H1 (cell line): Measurements from ENCODE around the gene IGLL5.

Experiments used
- BCL11A ChIP-seq, 2 experiments: IDR thresholded peaks; one replicate each; pipeline ENCODE4 v1.6.1; 2011; ENCODE audit warnings: low read depth in 2 of 2, low read length in 2 of 2, mild to moderate bottlenecking in 2 of 2
- BRCA1 ChIP-seq: IDR thresholded peaks from 2 replicates; pipeline ENCODE4 v1.6.1; 2012; ENCODE audit warnings: low read depth, low read length, improper control_type of control experiment
- EP300 ChIP-seq, 2 experiments: IDR thresholded peaks; 1 replicate in 1 of 2; 2 replicates in 1 of 2; pipeline ENCODE4 v1.6.1; 2011 to 2012; ENCODE audit warnings: low read depth in 2 of 2, low read length in 2 of 2, mild to moderate bottlenecking in 2 of 2, borderline replicate concordance in 1 of 2, inconsistent platforms in 1 of 2, moderate library complexity in 1 of 2
- EZH2 ChIP-seq: fragments of 200-600 bp; sonication (generic); IDR thresholded peaks from 2 replicates; pipeline ENCODE4 v1.7.1; 2012; ENCODE audit warnings: low read depth, mild to moderate bottlenecking, moderate library complexity, low read length, inconsistent platforms; ENCODE audit not compliant: severe bottlenecking
- GTF2F1 ChIP-seq: IDR thresholded peaks from 2 replicates; pipeline ENCODE4 v1.6.1; 2012; ENCODE audit warnings: low read depth, low read length, improper control_type of control experiment, borderline replicate concordance
- JUND ChIP-seq: IDR thresholded peaks from 2 replicates; pipeline ENCODE4 v1.6.1; 2011; ENCODE audit warnings: mild to moderate bottlenecking, improper control_type of control experiment, low read length
- RAD21 ChIP-seq, 2 experiments: IDR thresholded peaks in 1 of 2; conservative IDR thresholded peaks in 1 of 2; 2 replicates each; pipeline ENCODE4 v1.6.1; 2011; ENCODE audit warnings: low read depth in 2 of 2, low read length in 2 of 2, improper control_type of control experiment in 1 of 2, inconsistent platforms in 1 of 2, mild to moderate bottlenecking in 1 of 2, moderate library complexity in 1 of 2
- RFX5 ChIP-seq: IDR thresholded peaks from 2 replicates; pipeline ENCODE4 v1.6.1; 2011; ENCODE audit warnings: low read depth, low read length, improper control_type of control experiment, borderline replicate concordance
- SIRT6 ChIP-seq: IDR thresholded peaks from one replicate; pipeline ENCODE4 v1.7.1; 2012; ENCODE audit warnings: low read length, inconsistent platforms
- SP4 ChIP-seq: IDR thresholded peaks from 2 replicates; pipeline ENCODE4 v1.6.1; 2012; ENCODE audit warnings: low read length, inconsistent platforms
- ZNF274 ChIP-seq: IDR thresholded peaks from 2 replicates; pipeline ENCODE4 v1.7.0; 2012; ENCODE audit warnings: low read length, borderline replicate concordance; ENCODE audit errors: extremely low read depth
- TF ChIP-seq, protein P1 (sequence below), 3 experiments: IDR thresholded peaks; 1 replicate in 2 of 3; 2 replicates in 1 of 3; pipeline versions ENCODE4 v1.5.1 to v1.6.1; 2011; ENCODE audit warnings: low read length in 3 of 3, mild to moderate bottlenecking in 3 of 3, inconsistent platforms in 2 of 3, low read depth in 1 of 3, moderate library complexity in 1 of 3; ENCODE audit not compliant: insufficient read depth in 1 of 3; ENCODE audit errors: control extremely low read depth in 1 of 3

DNA sequence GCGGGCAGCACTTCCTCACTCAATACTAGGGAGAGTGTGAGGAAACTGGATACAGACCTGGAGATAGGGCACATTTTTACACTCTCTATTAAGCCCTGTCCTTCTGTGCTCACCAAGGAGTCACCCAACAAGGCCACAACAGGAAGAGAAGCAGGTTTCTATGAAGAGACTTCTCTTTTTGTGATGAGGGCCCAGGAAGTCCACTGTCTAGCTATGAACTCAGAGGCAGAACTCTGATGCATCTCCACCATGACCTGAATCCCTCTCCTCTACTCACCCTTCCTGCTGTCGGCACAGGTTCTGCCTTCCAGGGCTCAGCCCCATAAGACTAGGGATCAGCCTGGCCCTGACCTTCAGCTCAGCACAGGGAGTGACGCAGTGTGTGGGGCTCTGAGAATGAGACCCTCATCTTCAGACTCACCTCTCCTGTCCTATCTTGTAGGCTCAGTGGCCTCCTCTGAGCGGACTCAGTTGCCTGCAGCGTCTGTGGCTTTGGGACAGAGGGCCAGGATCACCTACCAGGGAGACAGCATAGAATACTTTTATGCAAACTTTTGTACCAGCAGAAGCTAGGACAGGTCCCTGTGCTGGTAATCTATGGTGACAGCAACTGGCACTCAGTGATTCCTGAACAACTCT is 49.3 kb upstream of the IGLL5 start:
- TF ChIP-seq RAD21 (IDR thresholded peaks at IDR 0.05 in 1 of 2, conservative IDR thresholded peaks at IDR 0.05 in 1 of 2; ENCODE audit: low read depth in 2 of 2, low read length in 2 of 2) = no peak
- TF ChIP-seq, protein P1, sequence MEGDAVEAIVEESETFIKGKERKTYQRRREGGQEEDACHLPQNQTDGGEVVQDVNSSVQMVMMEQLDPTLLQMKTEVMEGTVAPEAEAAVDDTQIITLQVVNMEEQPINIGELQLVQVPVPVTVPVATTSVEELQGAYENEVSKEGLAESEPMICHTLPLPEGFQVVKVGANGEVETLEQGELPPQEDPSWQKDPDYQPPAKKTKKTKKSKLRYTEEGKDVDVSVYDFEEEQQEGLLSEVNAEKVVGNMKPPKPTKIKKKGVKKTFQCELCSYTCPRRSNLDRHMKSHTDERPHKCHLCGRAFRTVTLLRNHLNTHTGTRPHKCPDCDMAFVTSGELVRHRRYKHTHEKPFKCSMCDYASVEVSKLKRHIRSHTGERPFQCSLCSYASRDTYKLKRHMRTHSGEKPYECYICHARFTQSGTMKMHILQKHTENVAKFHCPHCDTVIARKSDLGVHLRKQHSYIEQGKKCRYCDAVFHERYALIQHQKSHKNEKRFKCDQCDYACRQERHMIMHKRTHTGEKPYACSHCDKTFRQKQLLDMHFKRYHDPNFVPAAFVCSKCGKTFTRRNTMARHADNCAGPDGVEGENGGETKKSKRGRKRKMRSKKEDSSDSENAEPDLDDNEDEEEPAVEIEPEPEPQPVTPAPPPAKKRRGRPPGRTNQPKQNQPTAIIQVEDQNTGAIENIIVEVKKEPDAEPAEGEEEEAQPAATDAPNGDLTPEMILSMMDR (IDR thresholded peaks at IDR 0.05; ENCODE audit: control extremely low read depth in 1 of 3, insufficient read depth in 1 of 3, low read depth in 1 of 3, low read length in 3 of 3) = no peak
- no peak for TF ChIP-seq JUND
- no peak for TF ChIP-seq BCL11A (IDR thresholded peaks at IDR 0.05; ENCODE audit: low read depth in 2 of 2, low read length in 2 of 2)
- TF ChIP-seq BRCA1 = no peak
- no peak for TF ChIP-seq EZH2
- TF ChIP-seq GTF2F1 = no peak
- TF ChIP-seq SP4 = no peak
- no peak for TF ChIP-seq ZNF274
- no peak for TF ChIP-seq EP300 (IDR thresholded peaks at IDR 0.05; ENCODE audit: borderline replicate concordance in 1 of 2, low read depth in 2 of 2, low read length in 2 of 2)
- TF ChIP-seq SIRT6 = no peak
- TF ChIP-seq RFX5 = no peak
